HEK293T (cell line): ENCODE data around the gene ZNF746.

Experiments used
- BHLHE40 ChIP-seq: fragments of 450-650 bp; IDR thresholded peaks from 2 replicates; pipeline ENCODE4 v1.6.1; 2016; ENCODE audit warnings: mild to moderate bottlenecking, moderate library complexity, borderline replicate concordance
- LEF1 ChIP-seq: fragments of 450-650 bp; IDR thresholded peaks from 2 replicates; pipeline ENCODE4 v1.6.1; 2017; ENCODE audit warnings: mild to moderate bottlenecking, borderline replicate concordance

DNA sequence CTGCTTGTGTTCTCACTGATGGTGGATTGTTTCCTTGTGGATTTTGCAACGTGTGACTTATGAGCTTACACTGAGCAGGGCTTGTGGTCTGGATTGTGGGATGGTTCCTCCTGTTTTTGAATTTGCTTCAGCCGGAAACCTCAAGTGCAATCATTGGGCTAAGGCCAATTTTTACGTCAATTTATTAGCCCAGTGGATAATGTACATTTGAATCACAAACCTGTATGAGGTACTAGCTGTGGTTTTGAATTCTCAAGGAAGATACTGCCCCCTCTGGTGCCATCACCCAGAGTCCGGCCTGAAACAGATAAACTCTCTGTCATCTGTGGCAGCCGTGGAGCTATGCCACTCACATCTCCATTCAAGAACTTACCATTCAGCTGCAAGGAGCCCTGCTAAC is 29.4 kb downstream of the ZNF746 start:
- no peak for TF ChIP-seq LEF1
- no peak for TF ChIP-seq BHLHE40
